ENCODE measurements around the gene HPCAL1.

HPCAL1 gene

DNA sequence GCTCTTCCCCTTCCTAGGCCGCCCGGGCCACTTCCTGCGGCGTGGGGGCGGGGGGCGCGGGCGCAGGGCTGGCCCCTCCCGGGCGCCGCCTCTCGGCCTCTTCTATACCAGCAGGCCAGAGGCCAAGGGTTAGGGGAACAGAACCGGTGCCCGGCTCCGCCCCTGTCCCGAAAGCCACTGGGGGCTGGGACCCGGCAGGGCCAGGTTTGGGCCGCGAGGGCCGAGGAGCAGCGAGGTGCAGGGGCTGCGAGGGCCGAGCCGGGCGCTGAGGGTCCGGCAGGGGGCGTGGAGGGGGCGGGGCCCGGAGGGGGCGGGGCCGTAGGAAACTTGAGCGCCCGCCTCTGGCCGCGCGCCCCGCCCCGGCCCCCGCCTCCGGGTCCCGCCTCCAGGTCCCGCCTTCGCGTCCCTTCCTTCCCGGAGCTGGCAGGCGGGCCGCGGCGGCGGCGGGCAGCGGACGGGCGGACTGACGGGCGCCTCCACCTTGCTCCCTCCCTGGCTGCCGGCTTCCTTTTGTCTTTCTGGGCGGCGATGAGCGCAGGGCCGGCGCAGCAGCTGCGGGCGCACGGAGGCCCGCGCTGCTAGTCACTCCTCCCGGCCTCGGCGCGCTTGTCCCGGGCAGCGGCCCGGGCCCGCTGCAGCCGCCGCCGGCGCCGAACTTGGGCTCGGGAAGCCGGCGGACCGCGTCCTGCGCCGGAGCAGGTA lies at the start of gene HPCAL1:
TSS of gene HPCAL1 (plus strand) at position 426 of the 702 bp plus-strand sequence. CDS start 116,854 bp downstream, outside the sequence.
- in situ Hi-C loops (cut with HindIII; ENCODE audit: low sequenced_read_pairs) = no loop called here
- peak within 1 kb of the TSS; percentile 67 for H3K4me3 ChIP-seq (ENCODE audit: low read depth, low read length)
- DNase-seq (ENCODE audit: low read depth) = no peak
- TF ChIP-seq, protein P1, sequence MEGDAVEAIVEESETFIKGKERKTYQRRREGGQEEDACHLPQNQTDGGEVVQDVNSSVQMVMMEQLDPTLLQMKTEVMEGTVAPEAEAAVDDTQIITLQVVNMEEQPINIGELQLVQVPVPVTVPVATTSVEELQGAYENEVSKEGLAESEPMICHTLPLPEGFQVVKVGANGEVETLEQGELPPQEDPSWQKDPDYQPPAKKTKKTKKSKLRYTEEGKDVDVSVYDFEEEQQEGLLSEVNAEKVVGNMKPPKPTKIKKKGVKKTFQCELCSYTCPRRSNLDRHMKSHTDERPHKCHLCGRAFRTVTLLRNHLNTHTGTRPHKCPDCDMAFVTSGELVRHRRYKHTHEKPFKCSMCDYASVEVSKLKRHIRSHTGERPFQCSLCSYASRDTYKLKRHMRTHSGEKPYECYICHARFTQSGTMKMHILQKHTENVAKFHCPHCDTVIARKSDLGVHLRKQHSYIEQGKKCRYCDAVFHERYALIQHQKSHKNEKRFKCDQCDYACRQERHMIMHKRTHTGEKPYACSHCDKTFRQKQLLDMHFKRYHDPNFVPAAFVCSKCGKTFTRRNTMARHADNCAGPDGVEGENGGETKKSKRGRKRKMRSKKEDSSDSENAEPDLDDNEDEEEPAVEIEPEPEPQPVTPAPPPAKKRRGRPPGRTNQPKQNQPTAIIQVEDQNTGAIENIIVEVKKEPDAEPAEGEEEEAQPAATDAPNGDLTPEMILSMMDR (IDR thresholded peaks at IDR 0.05; ENCODE audit: low read depth, low read length, missing control alignments) = peak; percentile 56

DNA sequence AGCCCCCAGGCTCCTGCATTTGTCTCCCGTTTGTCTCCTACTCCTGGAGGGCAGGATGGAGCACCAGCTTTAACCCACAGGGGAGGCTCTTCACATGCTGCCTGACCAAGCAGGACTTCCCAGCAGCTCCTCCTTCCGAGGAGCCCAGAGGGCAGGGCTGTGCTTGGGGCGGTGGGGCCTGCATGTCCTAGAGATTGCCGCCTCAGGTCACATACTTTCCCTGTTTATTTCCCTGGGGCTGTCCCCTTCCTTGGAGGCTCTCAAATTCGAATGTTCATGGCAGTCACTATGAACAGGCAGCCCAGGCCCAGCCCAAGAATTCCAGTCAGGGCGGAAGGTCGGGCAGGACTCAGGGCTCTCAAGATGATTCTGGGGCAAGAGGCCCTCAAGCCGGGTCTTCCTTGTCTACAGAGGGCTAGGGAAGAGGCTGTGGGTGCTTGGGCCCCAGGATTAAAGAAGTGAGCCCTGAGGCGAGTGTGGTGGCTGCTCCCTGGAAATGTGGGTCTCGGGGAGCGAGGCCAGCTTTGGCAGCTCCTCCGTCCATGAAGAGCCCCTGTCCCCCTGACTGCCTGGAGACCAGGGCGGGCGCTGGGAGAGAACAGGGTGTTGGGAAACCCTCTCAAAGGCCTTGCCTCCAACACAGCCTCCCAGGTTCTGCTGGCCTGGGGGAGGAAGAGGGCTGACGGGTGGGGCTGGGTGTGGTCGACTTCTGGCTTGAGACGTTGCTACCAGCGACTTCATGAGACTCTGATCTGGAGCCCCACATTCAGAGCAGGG lies 48.9 kb upstream of the HPCAL1 start:
- TF ChIP-seq, protein P1 (IDR thresholded peaks at IDR 0.05; ENCODE audit: low read depth, low read length, missing control alignments) = no peak
- in situ Hi-C loops (cut with HindIII; ENCODE audit: low sequenced_read_pairs) = no loop called here
- no peak overlapping the region for H3K4me3 ChIP-seq (ENCODE audit: low read depth, low read length)
- no peak for DNase-seq (ENCODE audit: low read depth)

DNA sequence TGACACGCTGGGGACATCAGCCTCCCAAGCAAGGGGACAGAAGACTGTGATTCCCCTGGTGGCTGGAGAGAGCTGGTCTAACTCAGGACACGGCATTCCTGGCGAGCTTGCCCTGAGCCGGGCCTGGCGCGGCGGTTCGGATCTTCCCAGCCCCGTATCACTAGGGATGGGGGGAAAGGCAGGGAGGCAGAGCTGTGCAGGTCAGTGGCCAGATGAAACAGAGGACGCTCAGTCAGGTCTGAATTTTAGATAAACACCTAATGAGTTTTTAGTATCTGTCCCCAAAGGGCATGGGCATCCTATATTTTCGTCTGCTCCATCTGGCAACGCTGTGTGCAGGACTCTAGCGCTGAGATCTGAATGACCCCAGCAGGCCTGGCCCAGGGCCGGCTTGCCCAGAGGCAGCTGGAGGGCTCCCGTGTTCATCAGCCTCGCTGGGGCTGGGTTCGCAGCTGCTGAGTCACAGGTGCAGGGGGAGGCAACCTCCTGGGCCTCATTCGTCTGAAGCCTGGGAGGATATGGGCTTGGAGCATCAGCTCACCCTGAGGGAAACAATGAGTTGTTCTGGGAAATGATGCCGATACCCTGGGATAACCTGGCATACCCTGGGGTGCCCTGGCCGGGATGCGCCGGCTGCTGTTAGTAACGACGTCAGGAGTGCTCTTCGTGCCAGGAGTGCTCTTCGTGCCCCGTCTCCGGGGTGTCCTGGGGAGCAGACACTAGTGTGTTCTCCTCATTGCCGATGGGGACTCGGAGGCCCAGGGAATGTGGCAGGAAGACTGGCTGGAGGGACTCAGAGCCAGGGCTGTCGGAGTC lies 48.1 kb upstream of the HPCAL1 start:
- H3K4me3 ChIP-seq (ENCODE audit: low read depth, low read length) = no peak overlapping the region
- TF ChIP-seq, protein P1 (IDR thresholded peaks at IDR 0.05; ENCODE audit: low read depth, low read length, missing control alignments) = no peak
- in situ Hi-C loops (cut with HindIII; ENCODE audit: low sequenced_read_pairs) = no loop called here
- DNase-seq (ENCODE audit: low read depth) = no peak

DNA sequence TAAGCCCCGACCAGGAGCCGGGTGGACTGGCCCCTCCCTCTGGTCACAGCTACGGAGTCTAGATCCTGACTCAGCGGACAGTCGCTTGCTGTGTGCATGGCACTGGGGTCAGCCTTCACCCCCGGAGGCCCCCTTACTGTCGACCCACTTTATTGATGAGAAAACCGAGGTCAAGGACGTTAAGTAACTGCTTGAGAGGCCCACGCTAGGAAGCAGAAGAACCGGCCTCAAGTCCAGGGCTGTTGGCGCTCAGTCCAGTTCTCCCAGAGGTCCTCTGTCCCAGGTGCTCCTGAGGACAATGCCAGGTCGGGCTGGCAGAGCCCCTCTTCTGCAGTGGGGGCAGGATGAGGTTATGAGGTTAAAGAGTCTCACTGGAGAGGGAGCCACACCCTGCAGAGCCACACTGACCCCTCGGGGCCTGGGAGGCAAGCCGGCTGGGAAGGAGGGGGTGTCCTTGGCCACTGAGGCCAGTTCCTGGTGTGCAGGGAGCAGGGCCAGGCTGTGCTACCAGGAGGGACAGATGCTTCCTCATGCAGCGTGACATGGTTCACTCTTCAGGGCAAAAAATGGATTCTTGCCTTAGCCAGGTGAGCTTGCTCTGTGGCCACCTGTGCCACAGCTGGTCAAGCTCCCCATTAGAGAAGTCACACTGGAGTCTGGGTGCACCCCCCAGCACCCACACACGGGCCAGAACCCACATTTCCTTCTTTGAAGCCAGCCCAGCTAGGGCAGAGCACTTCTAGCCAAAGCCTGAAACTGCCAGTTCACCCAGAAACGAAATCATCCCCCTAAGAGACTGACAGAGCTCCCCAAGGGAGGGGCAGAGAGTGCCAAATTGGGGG lies 47.3 kb upstream of the HPCAL1 start:
- in situ Hi-C loops (cut with HindIII; ENCODE audit: low sequenced_read_pairs) = no loop called here
- no peak overlapping the region for H3K4me3 ChIP-seq (ENCODE audit: low read depth, low read length)
- DNase-seq (ENCODE audit: low read depth) = no peak
- TF ChIP-seq, protein P1 (IDR thresholded peaks at IDR 0.05; ENCODE audit: low read depth, low read length, missing control alignments) = no peak

DNA sequence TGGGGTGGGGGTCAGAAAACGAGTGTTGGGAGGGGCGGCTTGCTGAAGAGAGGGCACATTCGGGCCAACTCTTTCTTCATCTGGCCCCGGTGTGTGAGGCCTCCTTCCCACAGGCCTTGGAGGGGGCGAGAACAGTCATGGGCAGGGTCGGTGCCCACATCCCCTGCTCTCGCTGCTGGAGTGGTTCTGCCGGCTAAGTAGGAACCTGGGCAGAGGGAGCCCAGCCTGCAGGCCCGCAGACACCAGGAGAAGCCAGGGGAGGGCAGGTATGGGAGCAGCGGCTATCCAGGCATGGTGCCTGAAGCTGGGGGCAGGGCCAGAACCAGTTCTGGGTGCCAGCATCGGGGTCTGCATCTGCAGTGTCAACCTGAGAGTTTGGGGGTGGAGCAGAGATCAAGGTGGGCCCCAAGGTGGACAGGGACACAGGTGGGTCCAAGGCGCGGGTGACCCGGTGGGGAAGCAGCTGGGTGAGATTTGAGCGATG lies 46.6 kb upstream of the HPCAL1 start:
- H3K4me3 ChIP-seq (ENCODE audit: low read depth, low read length) = no peak overlapping the region
- DNase-seq (ENCODE audit: low read depth) = no peak
- TF ChIP-seq, protein P1 (IDR thresholded peaks at IDR 0.05; ENCODE audit: low read depth, low read length, missing control alignments) = no peak
- in situ Hi-C loops (cut with HindIII; ENCODE audit: low sequenced_read_pairs) = no loop called here

Data from astrocyte of the cerebellum (primary cell).